ENCODE measurements around the gene MARCHF11. TPM values are rescaled to one million over a fixed set of nuclear protein-coding genes. Genes with fewer than 3 reads are reported as not detected.

Gene MARCHF11
- total RNA-seq, 1 donor from 2014 or later = not detected

DNA sequence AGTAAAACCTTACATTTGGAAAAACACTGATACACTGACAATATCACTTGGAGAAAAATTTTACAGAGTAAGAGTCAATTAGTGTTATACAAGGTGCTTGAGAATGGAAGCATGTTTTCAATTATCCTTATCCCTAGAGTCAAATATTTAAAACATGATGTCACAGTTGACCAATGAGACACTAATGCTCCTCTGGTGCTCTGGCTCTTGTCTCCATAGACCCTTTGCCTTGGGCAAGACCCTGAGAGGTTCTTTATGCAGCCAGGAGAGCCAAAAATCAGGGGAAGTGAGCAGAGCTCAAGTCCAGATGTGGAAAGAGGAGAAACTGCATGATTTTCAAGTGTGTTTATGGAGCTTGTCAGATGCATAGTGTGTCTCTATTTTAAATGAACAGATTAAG lies 153.9 kb downstream of the MARCHF11 start:
- Histone ChIP-seq H3K27ac (no peak overlapping the region), H3K4me1 (no peaks in the 10 kb centered on the region), H3K4me3 (no peak overlapping the region), H3F3A (ENCODE audit: low read depth) (no peaks in the 10 kb centered on the region), H3K4me2 (no peak overlapping the region), H4K20me1 (ENCODE audit: low read depth) (no peaks in the 10 kb centered on the region), H3K27me3 (no peaks in the 10 kb centered on the region), H2AFZ (replicated peaks) (no peak overlapping the region), H3K36me3 (no peaks in the 10 kb centered on the region), H3K9me3 (ENCODE audit: low read depth) (no peaks in the 10 kb centered on the region), H3K9ac (no peak overlapping the region), H3K79me2 (ENCODE audit: low read depth) (no peaks in the 10 kb centered on the region)
- TF ChIP-seq EZH2 (IDR thresholded peaks at IDR 0.05) = no peak
- TF ChIP-seq, protein P1, sequence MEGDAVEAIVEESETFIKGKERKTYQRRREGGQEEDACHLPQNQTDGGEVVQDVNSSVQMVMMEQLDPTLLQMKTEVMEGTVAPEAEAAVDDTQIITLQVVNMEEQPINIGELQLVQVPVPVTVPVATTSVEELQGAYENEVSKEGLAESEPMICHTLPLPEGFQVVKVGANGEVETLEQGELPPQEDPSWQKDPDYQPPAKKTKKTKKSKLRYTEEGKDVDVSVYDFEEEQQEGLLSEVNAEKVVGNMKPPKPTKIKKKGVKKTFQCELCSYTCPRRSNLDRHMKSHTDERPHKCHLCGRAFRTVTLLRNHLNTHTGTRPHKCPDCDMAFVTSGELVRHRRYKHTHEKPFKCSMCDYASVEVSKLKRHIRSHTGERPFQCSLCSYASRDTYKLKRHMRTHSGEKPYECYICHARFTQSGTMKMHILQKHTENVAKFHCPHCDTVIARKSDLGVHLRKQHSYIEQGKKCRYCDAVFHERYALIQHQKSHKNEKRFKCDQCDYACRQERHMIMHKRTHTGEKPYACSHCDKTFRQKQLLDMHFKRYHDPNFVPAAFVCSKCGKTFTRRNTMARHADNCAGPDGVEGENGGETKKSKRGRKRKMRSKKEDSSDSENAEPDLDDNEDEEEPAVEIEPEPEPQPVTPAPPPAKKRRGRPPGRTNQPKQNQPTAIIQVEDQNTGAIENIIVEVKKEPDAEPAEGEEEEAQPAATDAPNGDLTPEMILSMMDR (IDR thresholded peaks at IDR 0.05) = no peak
- TF ChIP-seq EZH2phosphoT487 (IDR thresholded peaks at IDR 0.05) = no peak
- H3K4me1 Mint-ChIP-seq = no peaks in the 10 kb centered on the region
- peaks cover 6% of the 10 kb centered on the region for H3K27me3 Mint-ChIP-seq (ENCODE audit: insufficient read depth, low read depth)
- H3K4me3 Mint-ChIP-seq = no peak overlapping the region
- H3K9me3 Mint-ChIP-seq = no peaks in the 10 kb centered on the region
- H3K36me3 Mint-ChIP-seq = no peaks in the 10 kb centered on the region
- H3K27ac Mint-ChIP-seq = no peak overlapping the region
- no peak for DNase-seq (ENCODE audit: low spot score)

DNA sequence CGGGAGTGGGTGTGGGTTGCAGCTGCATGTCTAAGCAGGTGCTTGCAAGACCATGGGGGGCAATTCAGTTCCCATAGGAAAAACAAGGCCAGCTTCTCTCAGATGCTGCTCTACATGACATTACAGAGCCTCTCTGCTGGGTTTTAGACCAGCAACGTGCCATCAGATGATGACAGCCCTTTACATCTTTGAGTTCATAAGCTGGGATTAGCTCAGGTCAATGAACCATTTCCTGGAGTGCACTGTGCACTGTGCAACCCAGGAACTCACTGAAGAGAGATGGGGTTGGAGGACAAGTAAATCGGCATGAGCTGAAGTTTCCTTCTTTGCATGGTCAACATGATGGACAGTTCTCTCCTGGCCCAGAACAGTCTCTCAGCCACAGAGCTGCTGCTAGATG lies 160.6 kb downstream of the MARCHF11 start:
- no peaks in the 10 kb centered on the region for H3K4me1 ChIP-seq
- no peaks in the 10 kb centered on the region for H4K20me1 ChIP-seq (ENCODE audit: low read depth)
- H3K27ac Mint-ChIP-seq = no peak overlapping the region
- no peak overlapping the region for H3K4me2 ChIP-seq
- no peaks in the 10 kb centered on the region for H3F3A ChIP-seq (ENCODE audit: low read depth)
- no peak overlapping the region for H3K4me3 ChIP-seq
- no peak overlapping the region for H2AFZ ChIP-seq (replicated peaks)
- H3K79me2 ChIP-seq (ENCODE audit: low read depth) = no peaks in the 10 kb centered on the region
- no peaks in the 10 kb centered on the region for H3K27me3 ChIP-seq
- no peak for TF ChIP-seq EZH2 (IDR thresholded peaks at IDR 0.05)
- TF ChIP-seq, protein P1 (IDR thresholded peaks at IDR 0.05) = no peak
- no peak for TF ChIP-seq EZH2phosphoT487 (IDR thresholded peaks at IDR 0.05)
- no peak overlapping the region for H3K27ac ChIP-seq
- H3K4me1 Mint-ChIP-seq = no peaks in the 10 kb centered on the region
- H3K27me3 Mint-ChIP-seq (ENCODE audit: insufficient read depth, low read depth) = no peaks in the 10 kb centered on the region
- no peak overlapping the region for H3K4me3 Mint-ChIP-seq
- H3K9me3 ChIP-seq (ENCODE audit: low read depth) = no peaks in the 10 kb centered on the region
- H3K36me3 Mint-ChIP-seq = no peaks in the 10 kb centered on the region
- no peaks in the 10 kb centered on the region for H3K36me3 ChIP-seq
- H3K9me3 Mint-ChIP-seq = no peaks in the 10 kb centered on the region
- no peak for DNase-seq (ENCODE audit: low spot score)
- no peak overlapping the region for H3K9ac ChIP-seq

DNA sequence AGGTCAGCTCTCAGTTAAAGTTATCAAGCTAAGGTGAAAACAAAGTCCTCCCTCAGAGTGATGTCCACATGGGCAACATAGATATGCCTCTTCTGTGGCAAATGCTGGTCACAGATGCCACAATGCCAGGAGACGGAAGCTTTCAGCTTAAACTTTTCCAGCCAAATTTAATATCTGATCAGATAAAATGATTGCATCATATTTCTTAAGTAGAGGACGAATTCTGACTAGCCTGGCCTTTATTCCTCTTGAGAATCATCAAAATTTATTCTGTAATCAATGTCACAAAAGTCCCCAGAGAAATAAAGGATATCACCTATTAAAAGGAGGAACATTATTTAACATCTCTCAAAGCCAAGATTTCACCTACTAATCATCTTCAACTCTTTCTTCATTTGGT lies 161.9 kb downstream of the MARCHF11 start:
- H4K20me1 ChIP-seq (ENCODE audit: low read depth) = no peaks in the 10 kb centered on the region
- H3K4me1 ChIP-seq = no peaks in the 10 kb centered on the region
- Mint-ChIP-seq H3K27ac (no peak overlapping the region), H3K27me3 (ENCODE audit: insufficient read depth, low read depth) (no peaks in the 10 kb centered on the region), H3K4me3 (no peak overlapping the region), H3K36me3 (no peaks in the 10 kb centered on the region), H3K4me1 (no peaks in the 10 kb centered on the region), H3K9me3 (no peaks in the 10 kb centered on the region)
- no peak overlapping the region for H3K9ac ChIP-seq
- TF ChIP-seq EZH2phosphoT487 (IDR thresholded peaks at IDR 0.05) (no peak), EZH2 (IDR thresholded peaks at IDR 0.05) (no peak)
- TF ChIP-seq, protein P1 (IDR thresholded peaks at IDR 0.05) = no peak
- no peaks in the 10 kb centered on the region for H3K27me3 ChIP-seq
- no peak for DNase-seq (ENCODE audit: low spot score)
- no peak overlapping the region for H3K27ac ChIP-seq
- no peaks in the 10 kb centered on the region for H3F3A ChIP-seq (ENCODE audit: low read depth)
- no peak overlapping the region for H3K4me3 ChIP-seq
- no peaks in the 10 kb centered on the region for H3K79me2 ChIP-seq (ENCODE audit: low read depth)
- no peaks in the 10 kb centered on the region for H3K9me3 ChIP-seq (ENCODE audit: low read depth)
- no peaks in the 10 kb centered on the region for H3K36me3 ChIP-seq
- no peak overlapping the region for H2AFZ ChIP-seq (replicated peaks)
- H3K4me2 ChIP-seq = no peak overlapping the region

Small RNA genes lying within 50 kb of the gene (small RNA-seq; reads per million reads assigned to genes)
- not detected for gene RNA5SP178

Measured in neural progenitor cell (in vitro differentiated cells).